Activated CD8-positive, alpha-beta memory T cell treated with anti-CD3 and anti-CD28 coated beads, Interleukin-2, amount 50 U/mL, for 24 hours (primary cell): Measurements from ENCODE around the gene MAGEA8.
"Not testable (repeated sequence)": the region's sequence is repeated elsewhere in the genome, so short reads cannot be mapped to it uniquely, and the experiment has no call there.

ENCODE experiments used
- DNase-seq: peaks from one replicate; pipeline ENCODE4 v3.0.0-alpha.2; 2020; ENCODE audit errors: extremely low read depth

MAGEA8 gene

GRCh38 chrX:149881081-149881711, at the start of gene MAGEA8:
Gene MAGEA8, plus strand, starts transcription at chrX:149881183. Its CDS starts 3,090 bp downstream, at chrX:149884273.
- no peak for DNase-seq

- DNase-seq, result no peak
These were observed 49.5 kb upstream of the MAGEA8 start for GRCh38 chrX:149831473-149831872.

- not testable (repeated sequence) for DNase-seq
These were observed 44.3 kb upstream of the MAGEA8 start for GRCh38 chrX:149836728-149837127.

GRCh38 chrX:149837167-149837566, 43.8 kb upstream of the MAGEA8 start:
- no peak for DNase-seq

- no peak for DNase-seq
These were observed 43.3 kb upstream of the MAGEA8 start for GRCh38 chrX:149837639-149838038.

- no peak for DNase-seq
These were observed 39.1 kb upstream of the MAGEA8 start for GRCh38 chrX:149841929-149842328.

GRCh38 chrX:149845385-149845784, 35.6 kb upstream of the MAGEA8 start:
- DNase-seq, result no peak

GRCh38 chrX:149846789-149847188, 34.2 kb upstream of the MAGEA8 start:
- DNase-seq, result no peak

- no peak for DNase-seq
These were observed 32.1 kb upstream of the MAGEA8 start for GRCh38 chrX:149848855-149849254.

GRCh38 chrX:149849787-149850186, 31.2 kb upstream of the MAGEA8 start:
- DNase-seq, result no peak

GRCh38 chrX:149851864-149852263, 29.1 kb upstream of the MAGEA8 start:
- DNase-seq, result no peak

GRCh38 chrX:149853925-149854324, 27.1 kb upstream of the MAGEA8 start:
- no peak for DNase-seq

GRCh38 chrX:149858592-149858991, 22.4 kb upstream of the MAGEA8 start:
- no peak for DNase-seq

GRCh38 chrX:149860445-149860844, 20.5 kb upstream of the MAGEA8 start:
- DNase-seq, result no peak

- no peak for DNase-seq
These were observed 15.6 kb upstream of the MAGEA8 start for GRCh38 chrX:149865390-149865789.

GRCh38 chrX:149867488-149867887, 13.5 kb upstream of the MAGEA8 start:
- DNase-seq, result no peak

- no peak for DNase-seq
These were observed 10.1 kb upstream of the MAGEA8 start for GRCh38 chrX:149870840-149871239.

GRCh38 chrX:149871433-149871832, 9.6 kb upstream of the MAGEA8 start:
- no peak for DNase-seq

- peak; percentile 32 for DNase-seq
These were observed 9.0 kb upstream of the MAGEA8 start for GRCh38 chrX:149871940-149872339.

- DNase-seq, result no peak
These were observed 3.8 kb upstream of the MAGEA8 start for GRCh38 chrX:149877157-149877556.

GRCh38 chrX:149877636-149878035, 3.3 kb upstream of the MAGEA8 start:
- no peak for DNase-seq

GRCh38 chrX:149890828-149891227, 9.8 kb downstream of the MAGEA8 start:
- not testable (repeated sequence) for DNase-seq

GRCh38 chrX:149898554-149898953, 17.6 kb downstream of the MAGEA8 start:
- no peak for DNase-seq
